Esophagus (tissue), 2 donors: ENCODE data around the gene VSIG4. TPM values are rescaled to one million over a fixed set of nuclear protein-coding genes. Genes with fewer than 3 reads are reported as not detected.
"Not testable (repeated sequence)": the region's sequence is repeated elsewhere in the genome, so short reads cannot be mapped to it uniquely, and the experiment has no call there.

Experiments
- H3K27ac ChIP-seq, 2 donors: one replicate each; pipeline ENCODE4 v1.5.1; 2013; ENCODE audit warnings: low read depth in 2 of 2, mild to moderate bottlenecking in 2 of 2, inconsistent platforms in 1 of 2, low read length in 1 of 2, moderate library complexity in 1 of 2
- H3K27me3 ChIP-seq, 2 donors: one replicate each; pipeline ENCODE4 v1.6.1; 2013; ENCODE audit warnings: low read length in 2 of 2, control low read depth in 1 of 2, mild to moderate bottlenecking in 1 of 2; ENCODE audit not compliant: insufficient read depth in 2 of 2, control insufficient read depth in 1 of 2
- H3K36me3 ChIP-seq, 2 donors: one replicate each; pipeline ENCODE4 v1.6.1; 2013; ENCODE audit warnings: low read length in 1 of 2; ENCODE audit not compliant: control insufficient read depth in 2 of 2, insufficient read depth in 2 of 2
- H3K4me1 ChIP-seq, 2 donors: one replicate each; pipeline ENCODE4 v1.6.1; 2013; ENCODE audit warnings: low read length in 1 of 2; ENCODE audit not compliant: control insufficient read depth in 2 of 2, insufficient read depth in 2 of 2
- H3K4me3 ChIP-seq, 2 donors: one replicate each; pipeline ENCODE4 v1.5.1; 2013; ENCODE audit warnings: low read length in 2 of 2, mild to moderate bottlenecking in 2 of 2, low read depth in 1 of 2, moderate library complexity in 1 of 2
- H3K9me3 ChIP-seq, 2 donors: one replicate each; pipeline ENCODE4 v1.6.1; 2013; ENCODE audit warnings: mild to moderate bottlenecking in 2 of 2, low read depth in 1 of 2, low read length in 1 of 2, moderate library complexity in 1 of 2; ENCODE audit not compliant: control insufficient read depth in 2 of 2, insufficient read depth in 1 of 2
- WGBS, 2 donors: extraction: QIAGEN DNeasy Blood & Tissue Kit; methylation state at CpG; one replicate each; pipeline ENCODE4 v1.1.7; 2013; 5-methylcytosine and 5-hydroxymethylcytosine counted together
- polyA plus RNA-seq, 2 donors: library from polyadenylated mRNA; stranded (reverse); fragments of 200-250 nt; gene quantifications; one replicate each; pipeline ENCODE4 v1.2.3, GENCODE V29; 2013
- donor health status: healthy with polysubstance abuse.
- donor health status: Bipolar disorder and iron deficiency.

Gene VSIG4, protein sequence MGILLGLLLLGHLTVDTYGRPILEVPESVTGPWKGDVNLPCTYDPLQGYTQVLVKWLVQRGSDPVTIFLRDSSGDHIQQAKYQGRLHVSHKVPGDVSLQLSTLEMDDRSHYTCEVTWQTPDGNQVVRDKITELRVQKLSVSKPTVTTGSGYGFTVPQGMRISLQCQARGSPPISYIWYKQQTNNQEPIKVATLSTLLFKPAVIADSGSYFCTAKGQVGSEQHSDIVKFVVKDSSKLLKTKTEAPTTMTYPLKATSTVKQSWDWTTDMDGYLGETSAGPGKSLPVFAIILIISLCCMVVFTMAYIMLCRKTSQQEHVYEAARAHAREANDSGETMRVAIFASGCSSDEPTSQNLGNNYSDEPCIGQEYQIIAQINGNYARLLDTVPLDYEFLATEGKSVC
- 1 to 10 TPM; 4.0 to 5.1 TPM for polyA plus RNA-seq

DNA sequence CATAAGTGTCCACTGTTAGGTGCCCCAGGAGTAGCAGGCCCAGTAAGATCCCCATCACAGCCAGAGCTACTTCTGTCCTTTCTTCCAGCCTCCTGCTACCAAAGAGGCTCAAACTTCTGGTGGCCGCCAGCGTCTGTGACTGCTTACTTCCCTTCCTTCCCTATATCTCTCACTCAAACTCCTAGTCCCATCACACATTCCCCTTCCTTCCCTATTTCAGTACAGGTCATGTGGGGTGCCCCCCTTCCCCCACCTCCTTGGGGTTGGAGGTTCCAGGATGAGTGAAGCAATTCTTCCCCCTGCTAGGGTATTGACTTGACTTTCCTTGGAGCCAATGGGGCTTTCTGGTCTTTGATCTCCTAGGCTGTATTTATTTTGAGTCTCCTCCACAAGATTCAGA, at the start of gene VSIG4:
Gene VSIG4 (minus strand): TSS at position 137 of the 400 bp plus-strand sequence. CDS start 82 bp downstream, at position 55.
- WGBS, 2 donors = 93 to 99% methylated on average over 2 of the region's 2 CpGs
- Histone ChIP-seq H3K4me1 (no peaks in the 10 kb centered on the region), H3K4me3 (no peak within 1 kb of the TSS), H3K9me3 (no peaks in the 10 kb centered on the region), H3K36me3 (no peaks in the 10 kb centered on the region), H3K27ac (no peak within 1 kb of the TSS), H3K27me3 (peaks cover 0 to 8% of the 10 kb centered on the region in 2 donors)

- Histone ChIP-seq H3K36me3 (no peaks in the 10 kb centered on the region), H3K9me3 (no peaks in the 10 kb centered on the region), H3K4me3 (no peak overlapping the region), H3K4me1 (no peaks in the 10 kb centered on the region), H3K27ac (no peak overlapping the region), H3K27me3 (peaks cover 0 to 11% of the 10 kb centered on the region in 2 donors)
- WGBS, 2 donors = 62 to 83% methylated on average over 1 of the region's 1 CpG
These were observed 36.9 kb upstream of the VSIG4 start for GRCh38 chrX:66076801-66077200.

GRCh38 chrX:66074920-66075879, 35.3 kb upstream of the VSIG4 start:
- 67 to 70% methylated on average over 24 of the region's 24 CpGs for WGBS, 2 donors
- Histone ChIP-seq H3K4me3 (no peak overlapping the region), H3K27ac (no peak overlapping the region), H3K27me3 (peaks cover 0 to 11% of the 10 kb centered on the region in 2 donors), H3K4me1 (no peaks in the 10 kb centered on the region), H3K9me3 (no peaks in the 10 kb centered on the region), H3K36me3 (no peaks in the 10 kb centered on the region)

GRCh38 chrX:66071126-66071525, 31.2 kb upstream of the VSIG4 start:
- H3K27ac ChIP-seq = no peak overlapping the region
- no peaks in the 10 kb centered on the region for H3K9me3 ChIP-seq
- peaks cover 0 to 8% of the 10 kb centered on the region in 2 donors for H3K27me3 ChIP-seq
- H3K4me1 ChIP-seq = no peaks in the 10 kb centered on the region
- H3K36me3 ChIP-seq = no peaks in the 10 kb centered on the region
- H3K4me3 ChIP-seq = no peak overlapping the region
- WGBS, 2 donors = 25 to 59% methylated on average over 1 of the region's 1 CpG

DNA sequence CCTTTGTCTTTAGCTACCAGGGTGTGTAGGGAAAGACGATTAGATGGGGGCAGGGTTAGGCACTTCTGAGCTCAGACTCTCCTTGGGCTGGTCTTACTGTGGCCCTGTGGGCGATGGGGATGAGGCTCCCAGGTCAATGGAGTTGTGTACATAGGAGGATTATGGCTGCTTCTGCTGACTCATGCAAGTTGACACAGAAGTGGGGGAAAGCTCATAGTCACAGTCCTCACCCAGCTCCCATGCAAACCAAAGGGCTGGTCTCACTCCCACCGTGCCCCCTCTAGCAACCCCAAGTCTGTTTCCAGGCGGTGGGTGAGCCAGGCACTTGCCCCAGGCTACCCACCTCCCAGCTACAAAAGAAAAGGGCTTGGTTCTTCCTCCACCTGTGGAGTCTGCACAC, 24.4 kb upstream of the VSIG4 start:
- H3K27me3 ChIP-seq = no peaks in the 10 kb centered on the region
- 68 to 80% methylated on average over 4 of the region's 4 CpGs for WGBS, 2 donors
- H3K36me3 ChIP-seq = no peaks in the 10 kb centered on the region

DNA sequence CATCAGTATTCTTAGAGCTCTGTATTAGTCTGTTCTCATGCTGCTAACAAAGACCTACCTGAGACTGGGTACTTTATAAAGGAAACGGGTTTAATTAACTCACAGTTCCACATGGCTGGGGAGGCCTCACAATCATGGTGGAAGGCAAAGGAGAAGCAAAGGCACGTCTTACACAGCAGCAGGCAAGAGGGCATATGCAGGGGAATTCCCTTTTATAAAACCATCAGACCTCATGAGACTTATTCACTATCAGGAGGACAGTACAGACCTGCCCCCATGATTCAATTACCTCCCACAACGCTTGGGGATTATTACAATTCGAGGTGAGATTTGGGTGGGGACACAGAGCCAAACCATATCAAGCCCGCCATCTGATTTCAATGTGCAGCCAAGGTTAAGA, 17.1 kb upstream of the VSIG4 start:
- not testable (repeated sequence) for H3K36me3 ChIP-seq, H3K4me1 ChIP-seq, H3K27ac ChIP-seq, H3K9me3 ChIP-seq, H3K4me3 ChIP-seq, H3K27me3 ChIP-seq
- 56 to 72% methylated on average over 5 of the region's 5 CpGs for WGBS, 2 donors

More for the DNA sequence above, 24.4 kb upstream of the VSIG4 start:
- H3K27ac ChIP-seq = no peak overlapping the region
- no peaks in the 10 kb centered on the region for H3K4me1 ChIP-seq
- no peaks in the 10 kb centered on the region for H3K9me3 ChIP-seq
- H3K4me3 ChIP-seq = no peak overlapping the region

GRCh38 chrX:66054978-66055377, 15.1 kb upstream of the VSIG4 start:
- Histone ChIP-seq H3K9me3 (no peaks in the 10 kb centered on the region), H3K27me3 (no peaks in the 10 kb centered on the region), H3K4me3 (no peak overlapping the region), H3K36me3 (no peaks in the 10 kb centered on the region), H3K4me1 (no peaks in the 10 kb centered on the region), H3K27ac (no peak overlapping the region)
- WGBS, 2 donors = 82 to 91% methylated on average over 4 of the region's 4 CpGs

- WGBS, 2 donors = 45 to 47% methylated on average over 1 of the region's 1 CpG
- Histone ChIP-seq H3K27me3 (no peaks in the 10 kb centered on the region), H3K27ac (no peak overlapping the region), H3K9me3 (no peaks in the 10 kb centered on the region), H3K4me3 (no peak overlapping the region), H3K4me1 (no peaks in the 10 kb centered on the region), H3K36me3 (no peaks in the 10 kb centered on the region)
These were observed 13.5 kb upstream of the VSIG4 start for GRCh38 chrX:66053414-66053813.

DNA sequence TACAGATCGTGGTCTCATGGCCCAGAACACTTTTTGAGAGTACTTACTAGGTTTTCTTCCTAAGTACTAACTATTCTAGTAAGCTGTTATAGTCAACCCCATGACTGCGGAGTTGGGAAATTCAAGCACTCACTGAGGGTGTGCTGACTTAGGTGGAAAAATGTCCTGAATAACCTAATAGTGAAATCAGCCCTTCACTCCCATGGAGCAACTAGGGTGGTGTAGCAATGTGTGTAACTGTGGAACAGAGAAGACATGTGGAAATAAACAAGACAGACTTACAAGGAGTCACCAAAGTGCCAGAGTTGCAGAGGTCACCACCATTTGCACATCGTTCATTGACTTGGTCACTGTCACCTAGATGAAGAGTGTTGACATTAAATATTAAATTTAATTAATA, 12.1 kb upstream of the VSIG4 start:
- Histone ChIP-seq H3K4me1 (no peaks in the 10 kb centered on the region), H3K27ac (no peak overlapping the region), H3K36me3 (no peaks in the 10 kb centered on the region), H3K9me3 (no peaks in the 10 kb centered on the region), H3K27me3 (no peaks in the 10 kb centered on the region), H3K4me3 (no peak overlapping the region)
- whole genome bisulfite sequencing, 2 donors = 67 to 79% methylated on average over 3 of the region's 3 CpGs
